Measurements from ENCODE around the gene PRAF2. TPM values are rescaled to one million over a fixed set of nuclear protein-coding genes. Genes with fewer than 3 reads are reported as not detected.

The PRAF2 gene
- total RNA-seq, 1 donor from 2014 or later: 5.4 TPM

GRCh38 chrX:49075347-49075746 is 1.5 kb upstream of the PRAF2 start:
- DNase-seq (ENCODE audit: low spot score) (no peak), ATAC-seq (no peak)

- no peak for DNase-seq (ENCODE audit: low spot score)
- no peak for ATAC-seq
Observed at GRCh38 chrX:49072712-49073095, 1.1 kb downstream of the PRAF2 start.

- ATAC-seq (peak; percentile 28), DNase-seq (ENCODE audit: low spot score) (no peak)
Observed at GRCh38 chrX:49071877-49072711, 1.7 kb downstream of the PRAF2 start.

GRCh38 chrX:49070988-49071387 is 2.8 kb downstream of the PRAF2 start:
- DNase-seq (ENCODE audit: low spot score) (no peak), ATAC-seq (no peak)

GRCh38 chrX:49069038-49069437 is 4.8 kb downstream of the PRAF2 start:
- no peak for ATAC-seq
- no peak for DNase-seq (ENCODE audit: low spot score)

GRCh38 chrX:49067285-49068120 is 6.3 kb downstream of the PRAF2 start:
- ATAC-seq (no peak), DNase-seq (ENCODE audit: low spot score) (no peak)

GRCh38 chrX:49066690-49067089 is 7.1 kb downstream of the PRAF2 start:
- DNase-seq (ENCODE audit: low spot score) (no peak), ATAC-seq (no peak)

- ATAC-seq (no peak), DNase-seq (ENCODE audit: low spot score) (no peak)
Observed at GRCh38 chrX:49066278-49066677, 7.5 kb downstream of the PRAF2 start.

GRCh38 chrX:49064735-49065134 is 9.1 kb downstream of the PRAF2 start:
- DNase-seq (ENCODE audit: low spot score) (no peak), ATAC-seq (no peak)

GRCh38 chrX:49064303-49064702 is 9.5 kb downstream of the PRAF2 start:
- ATAC-seq: no peak
- DNase-seq (ENCODE audit: low spot score): no peak

GRCh38 chrX:49063715-49064114 is 10.1 kb downstream of the PRAF2 start:
- ATAC-seq: no peak
- no peak for DNase-seq (ENCODE audit: low spot score)

GRCh38 chrX:49061916-49062315 is 11.9 kb downstream of the PRAF2 start:
- no peak for ATAC-seq
- DNase-seq (ENCODE audit: low spot score): no peak

- ATAC-seq (no peak), DNase-seq (ENCODE audit: low spot score) (no peak)
Observed at GRCh38 chrX:49061490-49061889, 12.3 kb downstream of the PRAF2 start.

GRCh38 chrX:49060914-49061313 is 12.9 kb downstream of the PRAF2 start:
- DNase-seq (ENCODE audit: low spot score) (no peak), ATAC-seq (no peak)

GRCh38 chrX:49059681-49060085 is 14.1 kb downstream of the PRAF2 start:
- ATAC-seq (peak; percentile 56), DNase-seq (ENCODE audit: low spot score) (no peak)

- ATAC-seq (peak; percentile 48), DNase-seq (ENCODE audit: low spot score) (no peak)
Observed at GRCh38 chrX:49059201-49059600, 14.6 kb downstream of the PRAF2 start.

- no peak for DNase-seq (ENCODE audit: low spot score)
Observed at GRCh38 chrX:49058794-49059193, 15.0 kb downstream of the PRAF2 start, which contains the start of gene CCDC120. Gene CCDC120, plus strand, starts transcription at chrX:49058999. Its CDS starts 3,043 bp downstream, at chrX:49062042.

GRCh38 chrX:49054073-49054762 is 19.6 kb downstream of the PRAF2 start:
- DNase-seq (ENCODE audit: low spot score) (no peak), ATAC-seq (no peak)

More at GRCh38 chrX:49058794-49059193, 15.0 kb downstream of the PRAF2 start, which contains the start of gene CCDC120:
- peak; percentile 93 for ATAC-seq

GRCh38 chrX:49053223-49054072 is 20.4 kb downstream of the PRAF2 start:
- ATAC-seq: peak; percentile 86
- DNase-seq (ENCODE audit: low spot score): no peak

- no peak for ATAC-seq
- DNase-seq (ENCODE audit: low spot score): no peak
Observed at GRCh38 chrX:49043987-49044281, 29.9 kb downstream of the PRAF2 start.

All from left lobe of liver (tissue), 2 donors.